ENCODE measurements around the gene ETNK2. TPM values are rescaled to one million over a fixed set of nuclear protein-coding genes. Genes with fewer than 3 reads are reported as not detected.

Gene ETNK2
- total and polyA plus RNA-seq, 7 donors, result 0.46 to 10.5 (median 6.6) TPM

DNA sequence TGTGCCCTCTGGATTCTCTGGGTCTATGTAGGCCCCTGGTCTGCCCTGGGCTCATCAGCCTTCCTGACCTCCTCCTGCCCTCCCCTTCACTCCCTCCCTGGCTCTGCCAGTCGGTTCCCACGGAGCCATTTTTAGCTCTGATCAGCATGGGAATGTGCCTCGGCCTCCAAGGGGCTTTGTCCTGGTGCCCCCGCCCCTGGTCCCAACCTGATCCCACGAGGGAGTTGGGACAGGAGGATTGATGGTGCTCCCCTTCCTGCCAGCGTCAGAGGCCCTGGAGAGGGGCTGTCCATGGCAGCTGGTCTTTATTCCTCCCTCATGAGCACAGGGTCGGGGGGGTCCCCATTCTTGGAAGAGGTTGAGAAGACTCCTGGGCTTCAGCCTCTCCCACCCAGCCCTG lies 24.9 kb downstream of the ETNK2 start:
- Histone ChIP-seq H3K4me3 (no peak overlapping the region), H3K27me3 (no peaks in the 10 kb centered on the region), H3K36me3 (peaks cover 31 to 51% (median 36%) of the 10 kb centered on the region in 4 donors), H3K9me3 (no peaks in the 10 kb centered on the region), H3K27ac (peak overlapping the region; percentile 56 to 73 (median 60)), H3K4me1 (peaks cover 0 to 50% (median 40%) of the 10 kb centered on the region in 4 donors)
- DNase-seq, result no peak
- WGBS, 2 donors, result 58 to 66% methylated on average over 7 of the region's 7 CpGs
- intact Hi-C loops (cut with DNase I), result loop anchor here (1.0 kb wide), 1 partner anchor 38 kb away; no protein-coding TSS in a partner anchor
- TF ChIP-seq, protein P1, sequence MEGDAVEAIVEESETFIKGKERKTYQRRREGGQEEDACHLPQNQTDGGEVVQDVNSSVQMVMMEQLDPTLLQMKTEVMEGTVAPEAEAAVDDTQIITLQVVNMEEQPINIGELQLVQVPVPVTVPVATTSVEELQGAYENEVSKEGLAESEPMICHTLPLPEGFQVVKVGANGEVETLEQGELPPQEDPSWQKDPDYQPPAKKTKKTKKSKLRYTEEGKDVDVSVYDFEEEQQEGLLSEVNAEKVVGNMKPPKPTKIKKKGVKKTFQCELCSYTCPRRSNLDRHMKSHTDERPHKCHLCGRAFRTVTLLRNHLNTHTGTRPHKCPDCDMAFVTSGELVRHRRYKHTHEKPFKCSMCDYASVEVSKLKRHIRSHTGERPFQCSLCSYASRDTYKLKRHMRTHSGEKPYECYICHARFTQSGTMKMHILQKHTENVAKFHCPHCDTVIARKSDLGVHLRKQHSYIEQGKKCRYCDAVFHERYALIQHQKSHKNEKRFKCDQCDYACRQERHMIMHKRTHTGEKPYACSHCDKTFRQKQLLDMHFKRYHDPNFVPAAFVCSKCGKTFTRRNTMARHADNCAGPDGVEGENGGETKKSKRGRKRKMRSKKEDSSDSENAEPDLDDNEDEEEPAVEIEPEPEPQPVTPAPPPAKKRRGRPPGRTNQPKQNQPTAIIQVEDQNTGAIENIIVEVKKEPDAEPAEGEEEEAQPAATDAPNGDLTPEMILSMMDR (IDR thresholded peaks at IDR 0.05), result no peak
- TF ChIP-seq POLR2AphosphoS5 (IDR thresholded peaks at IDR 0.05), result no peak
- no peak for TF ChIP-seq POLR2A (IDR thresholded peaks at IDR 0.05)
- no peak for TF ChIP-seq EP300 (IDR thresholded peaks at IDR 0.05)

DNA sequence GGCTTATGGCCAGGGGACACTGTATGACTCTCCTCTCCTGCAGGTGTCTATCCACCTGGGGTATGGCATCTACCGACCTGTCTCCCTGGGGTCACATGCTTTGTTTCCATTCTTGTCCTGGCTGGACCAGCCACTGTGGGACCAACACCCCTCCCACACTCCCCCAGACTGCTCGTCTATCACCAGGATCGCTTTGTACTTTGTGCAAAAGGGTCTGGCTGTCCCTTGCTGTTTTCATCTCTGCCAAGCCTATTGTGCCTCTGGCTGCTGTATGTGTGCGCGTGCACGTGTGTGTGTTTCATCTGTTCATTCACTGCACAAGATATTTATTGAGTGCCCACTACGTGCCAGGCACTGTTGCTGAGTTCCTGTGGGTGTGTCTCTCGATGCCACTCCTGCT lies 25.5 kb downstream of the ETNK2 start:
- peak overlapping the region; percentile 56 to 73 (median 60) for H3K27ac ChIP-seq
- intact Hi-C loops (cut with DNase I), result no loop called here
- no peak for TF ChIP-seq POLR2A (IDR thresholded peaks at IDR 0.05)
- TF ChIP-seq, protein P1 (IDR thresholded peaks at IDR 0.05), result no peak
- TF ChIP-seq POLR2AphosphoS5 (IDR thresholded peaks at IDR 0.05), result no peak
- no peak for TF ChIP-seq EP300 (IDR thresholded peaks at IDR 0.05)
- no peak for DNase-seq
- WGBS, 2 donors, result 73 to 79% methylated on average over 8 of the region's 8 CpGs
- no peak overlapping the region for H3K4me3 ChIP-seq
- H3K9me3 ChIP-seq, result no peaks in the 10 kb centered on the region
- H3K36me3 ChIP-seq, result peaks cover 37 to 57% (median 39%) of the 10 kb centered on the region in 4 donors
- no peaks in the 10 kb centered on the region for H3K27me3 ChIP-seq
- H3K4me1 ChIP-seq, result peaks cover 0 to 50% (median 40%) of the 10 kb centered on the region in 4 donors

DNA sequence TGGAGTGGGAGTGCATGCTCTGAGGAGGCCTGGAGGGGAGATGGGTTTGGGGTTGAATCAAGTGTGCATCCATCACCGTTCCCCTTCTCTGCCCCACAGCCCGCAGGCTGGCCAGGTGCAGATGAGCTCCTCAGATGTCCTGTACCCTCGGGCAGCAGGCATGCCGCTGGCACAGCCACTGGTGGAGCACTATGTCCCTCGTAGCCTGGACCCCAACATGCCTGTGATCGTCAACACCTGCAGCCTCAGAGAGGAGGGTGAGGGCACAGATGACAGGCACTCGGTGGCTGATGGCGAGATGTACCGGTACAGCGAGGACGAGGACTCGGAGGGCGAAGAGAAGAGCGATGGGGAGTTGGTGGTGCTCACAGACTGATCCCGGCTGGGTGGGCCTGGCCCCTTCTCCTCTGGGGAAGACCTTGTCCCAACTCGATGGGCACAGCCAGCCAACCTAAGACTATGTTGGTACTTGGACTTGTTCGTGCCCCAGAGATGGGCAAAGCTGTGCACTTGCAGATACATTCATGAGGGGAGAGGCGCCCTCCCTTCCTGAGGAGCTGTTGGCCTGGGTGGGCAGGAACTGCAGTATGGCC lies 26.0 kb downstream of the ETNK2 start:
- DNase-seq, result no peak
- Histone ChIP-seq H3K4me1 (peaks cover 0 to 46% (median 38%) of the 10 kb centered on the region in 4 donors), H3K9me3 (no peaks in the 10 kb centered on the region), H3K36me3 (peaks cover 38 to 62% (median 39%) of the 10 kb centered on the region in 4 donors), H3K27ac (peak overlapping the region in 2 of 4 donors; percentile 5 to 61), H3K27me3 (no peaks in the 10 kb centered on the region), H3K4me3 (no peak overlapping the region)
- WGBS, 2 donors, result 93% methylated on average over 18 of the region's 18 CpGs
- peak in 1 of 4 donors; percentile 6 for TF ChIP-seq POLR2AphosphoS5 (IDR thresholded peaks at IDR 0.05)
- no peak for TF ChIP-seq POLR2A (IDR thresholded peaks at IDR 0.05)
- TF ChIP-seq EP300 (IDR thresholded peaks at IDR 0.05), result no peak
- intact Hi-C loops (cut with DNase I), result no loop called here

DNA sequence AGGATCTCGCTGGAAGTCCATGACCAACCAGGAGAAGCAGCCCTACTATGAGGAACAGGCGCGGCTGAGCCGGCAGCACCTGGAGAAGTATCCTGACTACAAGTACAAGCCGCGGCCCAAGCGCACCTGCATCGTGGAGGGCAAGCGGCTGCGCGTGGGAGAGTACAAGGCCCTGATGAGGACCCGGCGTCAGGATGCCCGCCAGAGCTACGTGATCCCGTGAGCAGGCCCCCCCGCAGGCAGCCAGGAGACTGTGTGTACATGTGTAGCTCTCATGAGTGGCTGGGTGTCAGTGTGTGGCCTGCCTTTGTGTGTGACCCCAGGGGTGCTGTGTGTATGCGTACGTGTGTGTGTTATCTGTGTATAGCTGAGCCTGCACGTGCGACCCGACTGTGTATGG lies 27.2 kb downstream of the ETNK2 start:
- H3K36me3 ChIP-seq, result peaks cover 38 to 74% (median 41%) of the 10 kb centered on the region in 4 donors
- 94 to 95% methylated on average over 22 of the region's 22 CpGs for WGBS, 2 donors
- no peaks in the 10 kb centered on the region for H3K27me3 ChIP-seq
- H3K27ac ChIP-seq, result no peak overlapping the region
- TF ChIP-seq, protein P1 (IDR thresholded peaks at IDR 0.05), result no peak
- no peak for TF ChIP-seq POLR2A (IDR thresholded peaks at IDR 0.05)
- TF ChIP-seq EP300 (IDR thresholded peaks at IDR 0.05), result no peak
- no peak for TF ChIP-seq POLR2AphosphoS5 (IDR thresholded peaks at IDR 0.05)
- intact Hi-C loops (cut with DNase I), result no loop called here
- H3K9me3 ChIP-seq, result no peaks in the 10 kb centered on the region
- DNase-seq, result no peak
- peaks cover 0 to 37% (median 36%) of the 10 kb centered on the region in 4 donors for H3K4me1 ChIP-seq
- no peak overlapping the region for H3K4me3 ChIP-seq

DNA sequence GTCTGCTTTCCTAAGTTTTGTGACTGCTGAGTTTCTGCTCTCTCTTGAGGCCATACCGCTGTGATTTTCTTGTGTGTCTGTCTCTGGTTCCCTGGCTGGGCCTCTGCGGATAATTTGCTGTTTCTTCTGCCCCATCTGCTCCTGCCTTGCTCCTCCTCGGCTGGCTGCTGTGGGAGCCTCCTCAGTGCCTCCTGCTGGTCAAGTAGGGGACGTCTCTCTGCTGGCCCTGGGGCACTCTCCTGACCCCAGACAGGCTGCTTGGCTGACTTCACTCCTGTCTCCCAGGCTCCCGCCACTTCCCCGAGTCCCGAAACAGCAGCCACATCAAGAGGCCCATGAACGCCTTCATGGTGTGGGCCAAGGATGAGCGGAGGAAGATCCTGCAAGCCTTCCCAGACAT lies 28.5 kb downstream of the ETNK2 start:
- Histone ChIP-seq H3K9me3 (no peaks in the 10 kb centered on the region), H3K27me3 (no peaks in the 10 kb centered on the region), H3K4me3 (no peak overlapping the region), H3K36me3 (peaks cover 39 to 87% (median 51%) of the 10 kb centered on the region in 4 donors), H3K4me1 (peaks cover 0 to 24% (median 23%) of the 10 kb centered on the region in 4 donors), H3K27ac (no peak overlapping the region)
- DNase-seq, result no peak
- 76 to 79% methylated on average over 9 of the region's 9 CpGs for WGBS, 2 donors
- intact Hi-C loops (cut with DNase I), result no loop called here
- TF ChIP-seq, protein P1 (IDR thresholded peaks at IDR 0.05), result peak in 3 of 4 experiments; percentile 27 to 41 (median 36)
- no peak for TF ChIP-seq EP300 (IDR thresholded peaks at IDR 0.05)

All from sigmoid colon (tissue), 7 donors.